Left ventricle myocardium inferior (tissue), 1 donor: ENCODE measurements around the gene AQP12A. TPM values are rescaled to one million over a fixed set of nuclear protein-coding genes. Genes with fewer than 3 reads are reported as not detected.

Experiments used
- DNase-seq: peaks from one replicate; pipeline ENCODE4 v3.0.0-alpha.2; 2020
- H3K27ac ChIP-seq: fragments of 200-600 bp; replicated peaks from 2 replicates; pipeline ENCODE4 v1.8.0; 2021
- H3K27me3 ChIP-seq: fragments of 200-600 bp; 2 replicates; pipeline ENCODE4 v1.8.0; 2021; ENCODE audit warnings: low read depth
- H3K36me3 ChIP-seq: fragments of 200-600 bp; 2 replicates; pipeline ENCODE4 v1.8.0; 2021
- H3K4me1 ChIP-seq: fragments of 200-600 bp; 2 replicates; pipeline ENCODE4 v1.8.0; 2021
- H3K4me3 ChIP-seq: fragments of 200-600 bp; 2 replicates; pipeline ENCODE4 v1.8.0; 2021; ENCODE audit warnings: mild to moderate bottlenecking, moderate library complexity
- H3K9me3 ChIP-seq: fragments of 200-600 bp; replicated peaks from 2 replicates; pipeline ENCODE4 v1.8.0; 2021
- intact Hi-C: fragments of 100-400 bp; cut with micrococcal nuclease; formaldehyde crosslinking; loops from one replicate; pipeline ENCODE4 v1.11.0; 2022
- total RNA-seq: library from RNA; stranded (reverse); fragmentation: NEBNext Ultra II Directional; extraction: Animal tissue kit (Norgen Biotek cat#: 25700); gene quantifications from one replicate; pipeline ENCODE4 v1.2.1, GENCODE V29; 2021
- TF ChIP-seq, protein P1 (sequence below): fragments of 200-600 bp; IDR thresholded peaks from 2 replicates; pipeline ENCODE4 v1.8.0; 2021; ENCODE audit warnings: antibody characterized with exemption, mild to moderate bottlenecking, borderline replicate concordance
- donor health status: DM: no; HTN: yes; CAD: no; lungs with severe emphysema.

The AQP12A gene
- total RNA-seq, 1 donor from 2014 or later: not detected

DNA sequence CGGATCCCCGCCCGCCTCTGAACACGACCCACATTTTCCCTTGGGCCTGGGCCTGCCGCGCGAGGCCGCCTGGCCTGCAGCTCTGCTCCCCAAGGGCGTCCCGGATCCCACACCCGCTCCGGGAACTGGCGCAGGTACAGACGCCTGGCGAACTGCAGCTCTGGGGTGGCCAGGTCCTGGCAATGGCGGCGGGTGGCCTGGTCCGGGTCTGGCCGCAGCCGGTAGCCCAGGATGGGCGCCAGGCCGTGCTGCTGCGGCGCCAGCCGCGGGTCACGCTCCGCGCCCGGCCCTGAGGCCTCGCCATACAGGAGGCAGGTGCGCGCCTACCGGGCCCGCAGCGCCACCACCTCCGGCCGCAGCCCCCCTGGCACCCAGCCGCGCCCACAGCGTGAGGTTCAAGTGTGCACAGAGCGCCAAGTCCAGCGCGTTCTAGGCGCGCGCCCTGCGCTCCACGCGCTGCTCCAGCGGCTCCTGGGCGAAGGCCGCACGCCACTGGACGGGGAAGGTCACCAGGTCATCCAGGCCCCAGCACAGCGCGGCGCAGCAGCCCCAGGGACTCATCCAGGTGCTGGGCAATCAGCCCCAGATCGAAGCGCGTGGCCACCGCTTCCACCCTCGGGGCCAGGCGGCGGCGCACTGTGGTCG is 9.5 kb downstream of the AQP12A start:
- H3K27ac ChIP-seq: no peak overlapping the region
- TF ChIP-seq, protein P1, sequence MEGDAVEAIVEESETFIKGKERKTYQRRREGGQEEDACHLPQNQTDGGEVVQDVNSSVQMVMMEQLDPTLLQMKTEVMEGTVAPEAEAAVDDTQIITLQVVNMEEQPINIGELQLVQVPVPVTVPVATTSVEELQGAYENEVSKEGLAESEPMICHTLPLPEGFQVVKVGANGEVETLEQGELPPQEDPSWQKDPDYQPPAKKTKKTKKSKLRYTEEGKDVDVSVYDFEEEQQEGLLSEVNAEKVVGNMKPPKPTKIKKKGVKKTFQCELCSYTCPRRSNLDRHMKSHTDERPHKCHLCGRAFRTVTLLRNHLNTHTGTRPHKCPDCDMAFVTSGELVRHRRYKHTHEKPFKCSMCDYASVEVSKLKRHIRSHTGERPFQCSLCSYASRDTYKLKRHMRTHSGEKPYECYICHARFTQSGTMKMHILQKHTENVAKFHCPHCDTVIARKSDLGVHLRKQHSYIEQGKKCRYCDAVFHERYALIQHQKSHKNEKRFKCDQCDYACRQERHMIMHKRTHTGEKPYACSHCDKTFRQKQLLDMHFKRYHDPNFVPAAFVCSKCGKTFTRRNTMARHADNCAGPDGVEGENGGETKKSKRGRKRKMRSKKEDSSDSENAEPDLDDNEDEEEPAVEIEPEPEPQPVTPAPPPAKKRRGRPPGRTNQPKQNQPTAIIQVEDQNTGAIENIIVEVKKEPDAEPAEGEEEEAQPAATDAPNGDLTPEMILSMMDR: no peak
- intact Hi-C loops: no loop called here
- peaks cover 62% of the 10 kb centered on the region for H3K27me3 ChIP-seq
- H3K9me3 ChIP-seq: no peaks in the 10 kb centered on the region
- no peaks in the 10 kb centered on the region for H3K4me1 ChIP-seq
- peak; percentile 6 for DNase-seq
- H3K4me3 ChIP-seq: no peak overlapping the region
- no peaks in the 10 kb centered on the region for H3K36me3 ChIP-seq

DNA sequence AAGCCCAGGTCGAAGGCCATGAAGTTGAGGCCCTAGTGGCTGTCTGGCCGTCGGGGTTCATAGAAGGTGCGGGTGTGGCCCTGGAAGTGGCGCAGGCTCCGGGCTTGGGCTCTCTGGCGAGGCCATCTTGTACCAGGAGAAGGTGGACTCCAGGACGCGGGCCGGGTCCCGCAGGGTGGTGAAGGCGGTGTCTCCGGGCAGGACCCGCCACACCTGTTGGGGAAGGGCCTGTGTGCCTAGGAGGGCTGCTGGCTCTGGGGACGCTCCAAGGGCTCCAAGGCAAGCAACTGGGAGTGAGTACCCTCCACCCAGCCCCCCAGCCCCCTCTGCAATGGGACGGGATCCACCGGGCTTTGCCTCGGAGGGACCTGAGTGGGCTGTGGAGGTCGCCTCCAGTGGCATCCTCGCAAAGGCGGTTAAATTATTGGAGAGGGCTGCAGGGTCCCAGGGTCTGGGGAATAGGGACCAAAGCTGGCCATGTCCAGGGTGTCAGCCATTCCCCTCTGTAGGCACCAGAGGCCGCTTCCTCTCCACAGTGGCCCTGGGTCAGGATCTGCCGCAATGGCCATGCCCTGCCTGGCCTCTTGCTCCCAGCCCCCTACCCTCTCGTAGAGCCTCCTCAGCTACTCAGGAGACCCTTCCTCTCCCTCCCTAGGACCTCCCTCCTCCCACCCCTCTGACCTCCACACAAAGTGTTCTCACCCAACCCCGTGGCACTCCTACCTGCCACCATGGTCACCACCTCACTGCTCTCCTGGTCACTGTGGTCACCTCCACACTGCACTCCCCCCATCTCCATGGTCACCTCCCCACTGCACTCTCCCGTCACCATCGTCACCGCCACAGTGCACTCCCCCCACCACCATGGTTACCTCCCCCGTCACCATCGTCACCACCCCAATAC is 10.3 kb downstream of the AQP12A start:
- H3K27ac ChIP-seq: no peak overlapping the region
- peak; percentile 7 for DNase-seq
- H3K27me3 ChIP-seq: peaks cover 64% of the 10 kb centered on the region
- H3K9me3 ChIP-seq: no peaks in the 10 kb centered on the region
- H3K4me3 ChIP-seq: no peak overlapping the region
- H3K4me1 ChIP-seq: no peaks in the 10 kb centered on the region
- TF ChIP-seq, protein P1: no peak
- intact Hi-C loops: no loop called here
- H3K36me3 ChIP-seq: no peaks in the 10 kb centered on the region

DNA sequence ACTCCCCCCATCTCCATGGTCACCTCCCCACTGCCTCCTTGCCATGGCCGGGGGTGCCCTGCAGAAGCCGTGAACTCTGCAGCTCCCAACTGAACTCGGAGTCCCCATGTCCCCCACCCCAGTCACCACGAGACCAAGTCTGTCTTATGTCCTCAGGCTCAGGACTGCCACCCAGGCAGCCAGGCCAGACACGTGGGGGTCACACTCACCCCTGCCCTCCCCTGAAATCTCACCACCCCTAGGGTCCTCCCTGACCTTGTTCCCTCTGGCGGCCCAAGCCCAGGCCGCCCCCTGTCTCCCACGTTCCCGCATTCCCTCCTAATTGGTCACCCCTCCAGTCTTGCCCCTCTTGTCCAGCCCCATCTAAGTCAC is 11.0 kb downstream of the AQP12A start:
- intact Hi-C loops: no loop called here
- Histone ChIP-seq H3K36me3 (no peaks in the 10 kb centered on the region), H3K9me3 (no peaks in the 10 kb centered on the region), H3K27ac (no peak overlapping the region), H3K4me1 (no peaks in the 10 kb centered on the region), H3K27me3 (peaks cover 71% of the 10 kb centered on the region), H3K4me3 (no peak overlapping the region)
- peak; percentile 7 for DNase-seq
- TF ChIP-seq, protein P1: no peak

DNA sequence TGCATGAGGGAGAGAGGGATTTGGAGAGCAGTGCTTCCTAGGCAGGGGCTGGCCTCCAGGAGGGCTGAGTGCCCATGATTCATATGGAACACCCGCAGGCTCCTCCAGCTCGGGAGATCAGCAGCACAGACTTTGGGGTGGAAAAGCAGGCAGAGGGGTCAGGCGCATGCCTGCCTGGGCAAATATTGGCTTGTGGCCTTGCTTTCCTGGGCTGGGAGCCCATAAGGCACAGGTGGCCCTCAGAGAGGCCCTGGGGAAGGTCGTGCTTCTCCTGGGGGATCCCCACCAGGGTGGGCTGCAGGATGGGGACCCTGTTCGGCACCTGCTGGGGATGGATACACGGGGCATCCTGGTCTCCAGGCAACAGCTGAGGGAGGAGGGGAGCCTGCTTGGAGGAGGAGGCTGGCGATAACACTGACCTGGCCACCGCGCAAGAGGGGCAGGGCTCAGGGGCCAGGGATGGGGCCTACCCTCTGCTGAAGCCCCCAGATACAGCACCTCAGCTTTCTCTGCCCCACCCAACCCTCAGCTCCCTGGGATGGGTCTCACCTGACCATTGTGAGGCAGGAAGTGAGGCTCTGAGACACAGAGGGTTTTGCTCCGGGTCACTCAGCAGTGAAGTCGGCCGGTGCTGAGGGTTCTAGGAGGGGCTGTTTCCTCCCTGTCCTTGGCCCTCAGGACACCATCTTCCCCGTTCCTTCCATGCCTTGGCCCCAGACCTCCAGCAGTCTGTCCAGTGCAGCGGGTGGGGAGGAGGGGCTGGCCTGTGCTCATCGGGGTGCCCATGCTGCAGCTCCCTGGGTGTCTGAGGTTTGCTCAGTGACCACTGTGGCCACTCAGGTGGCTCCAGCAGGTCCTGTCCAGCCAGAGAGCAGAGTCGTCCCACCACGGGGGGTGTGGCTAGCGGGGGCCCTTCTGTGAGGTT is 12.0 kb downstream of the AQP12A start:
- Histone ChIP-seq H3K27ac (no peak overlapping the region), H3K36me3 (no peaks in the 10 kb centered on the region), H3K27me3 (peaks cover 79% of the 10 kb centered on the region), H3K4me1 (no peaks in the 10 kb centered on the region), H3K9me3 (no peaks in the 10 kb centered on the region), H3K4me3 (no peak overlapping the region)
- intact Hi-C loops: no loop called here
- TF ChIP-seq, protein P1: no peak
- peak; percentile 6 for DNase-seq

DNA sequence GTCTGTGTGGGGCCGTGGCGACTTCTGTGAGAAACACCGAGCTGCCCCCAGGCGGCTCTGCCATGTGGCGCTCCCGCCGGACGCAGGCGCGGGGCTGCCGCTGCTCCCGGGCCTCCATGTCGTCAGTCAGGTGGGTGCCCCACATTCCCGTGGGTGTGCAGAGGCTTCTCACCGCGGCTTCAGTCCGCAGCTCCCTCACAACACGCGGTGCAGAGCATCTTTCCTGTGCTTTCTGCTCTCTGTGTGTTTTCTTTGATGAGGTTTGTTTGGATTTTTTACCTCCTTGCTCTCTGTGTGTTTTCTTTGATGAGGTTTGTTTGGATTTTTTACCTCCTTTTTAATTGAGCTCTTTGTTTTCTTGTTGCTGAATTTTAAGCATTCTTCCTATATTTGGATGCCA is 13.0 kb downstream of the AQP12A start:
- H3K4me1 ChIP-seq: no peaks in the 10 kb centered on the region
- DNase-seq: peak; percentile 5
- no peaks in the 10 kb centered on the region for H3K9me3 ChIP-seq
- H3K36me3 ChIP-seq: no peaks in the 10 kb centered on the region
- intact Hi-C loops: no loop called here
- H3K4me3 ChIP-seq: no peak overlapping the region
- peaks cover 86% of the 10 kb centered on the region for H3K27me3 ChIP-seq
- TF ChIP-seq, protein P1: no peak
- no peak overlapping the region for H3K27ac ChIP-seq
